ENCODE results near the gene HES3. TPM values are rescaled to one million over a fixed set of nuclear protein-coding genes. Genes with fewer than 3 reads are reported as not detected.

The HES3 gene
- total and polyA plus RNA-seq, 2 donors (not counting 1 experiment from before 2014, with no cell fraction given), result not detected

GRCh38 chr1:6260433-6260934 lies 16.5 kb downstream of the HES3 start:
- intact Hi-C loops (cut with micrococcal nuclease), result no loop called here
- no peaks in the 10 kb centered on the region for H3K36me3 ChIP-seq (replicated peaks in 1 of 2; ENCODE audit: control extremely low read depth in 1 of 2, control insufficient read depth in 1 of 2, extremely low read depth in 1 of 2, insufficient read depth in 2 of 2, low read length in 1 of 2)
- ChIA-PET POLR2A (no interaction called here), CTCF (no interaction called here)
- peak; percentile 42 for ATAC-seq (ENCODE audit: low read depth)
- Mint-ChIP-seq H3K4me3 (no peak overlapping the region), H3K27ac (no peak overlapping the region), H3K27me3 (peaks cover 11% of the 10 kb centered on the region), H3K4me1 (peaks cover 13% of the 10 kb centered on the region), H3K9me3 (ENCODE audit: insufficient read depth) (no peaks in the 10 kb centered on the region)
- peaks cover 0 to 3% (median 0%) of the 10 kb centered on the region in 3 donors for H3K9me3 ChIP-seq (ENCODE audit: control extremely low read depth in 1 of 3, control insufficient read depth in 2 of 3, insufficient read depth in 1 of 3, low read length in 2 of 3)
- no peak overlapping the region for H3K27ac ChIP-seq (ENCODE audit: low read length in 2 of 2)
- peaks cover 0 to 39% (median 3%) of the 10 kb centered on the region in 4 experiments for H3K27me3 ChIP-seq (replicated peaks in 1 of 4; ENCODE audit: control extremely low read depth in 1 of 4, control insufficient read depth in 3 of 4, insufficient read depth in 4 of 4, low read length in 3 of 4)
- H3K4me2 ChIP-seq (replicated peaks; ENCODE audit: low read depth, low read length, poor library complexity, severe bottlenecking), result peak overlapping the region; percentile 94
- WGBS (ENCODE audit: insufficient coverage), result under 1% methylated on average over 61 of the region's 61 CpGs
- no peaks in the 10 kb centered on the region for H3K79me2 ChIP-seq (ENCODE audit: control insufficient read depth, insufficient read depth, low read length)
- H4K20me1 ChIP-seq (ENCODE audit: control insufficient read depth, insufficient read depth, low read length, poor library complexity, severe bottlenecking), result no peaks in the 10 kb centered on the region
- peaks cover 9 to 11% of the 10 kb centered on the region in 2 donors for H3K4me1 ChIP-seq (ENCODE audit: control insufficient read depth in 2 of 2, insufficient read depth in 2 of 2, low read length in 2 of 2)
- TF ChIP-seq CTCF (IDR thresholded peaks at IDR 0.05) (no peak), EZH2 (IDR thresholded peaks at IDR 0.05; ENCODE audit: borderline replicate concordance, insufficient read depth, low read depth, low read length, poor library complexity, severe bottlenecking) (no peak)
- H2AFZ ChIP-seq (ENCODE audit: insufficient read depth, low read depth, low read length, poor library complexity, severe bottlenecking), result peak overlapping the region; percentile 60
- peak overlapping the region; percentile 57 for H3K9ac ChIP-seq (ENCODE audit: low read length)
- peak; percentile 47 for DNase-seq
- H3K4me3 ChIP-seq (ENCODE audit: control extremely low read depth in 1 of 5, extremely low read depth in 1 of 5, insufficient read depth in 1 of 5, low read depth in 2 of 5, low read length in 4 of 5), result peak overlapping the region in 4 of 5 experiments; percentile 31 to 62 (median 58)

- intact Hi-C loops (cut with micrococcal nuclease), result no loop called here
- POLR2A ChIA-PET, result no interaction called here
- Histone ChIP-seq H3K4me2 (replicated peaks; ENCODE audit: low read depth, low read length, poor library complexity, severe bottlenecking) (peak within 1 kb of the TSS; percentile 94), H3K79me2 (ENCODE audit: control insufficient read depth, insufficient read depth, low read length) (no peaks in the 10 kb centered on the region), H3K9me3 (ENCODE audit: control extremely low read depth in 1 of 3, control insufficient read depth in 2 of 3, insufficient read depth in 1 of 3, low read length in 2 of 3) (peaks cover 0 to 3% (median 0%) of the 10 kb centered on the region in 3 donors), H3K36me3 (replicated peaks in 1 of 2; ENCODE audit: control extremely low read depth in 1 of 2, control insufficient read depth in 1 of 2, extremely low read depth in 1 of 2, insufficient read depth in 2 of 2, low read length in 1 of 2) (no peaks in the 10 kb centered on the region), H3K27ac (ENCODE audit: low read length in 2 of 2) (no peak within 1 kb of the TSS), H4K20me1 (ENCODE audit: control insufficient read depth, insufficient read depth, low read length, poor library complexity, severe bottlenecking) (no peaks in the 10 kb centered on the region), H2AFZ (ENCODE audit: insufficient read depth, low read depth, low read length, poor library complexity, severe bottlenecking) (peak within 1 kb of the TSS; percentile 60), H3K27me3 (replicated peaks in 1 of 4; ENCODE audit: control extremely low read depth in 1 of 4, control insufficient read depth in 3 of 4, insufficient read depth in 4 of 4, low read length in 3 of 4) (peaks cover 0 to 39% (median 3%) of the 10 kb centered on the region in 4 experiments), H3K9ac (ENCODE audit: low read length) (peak within 1 kb of the TSS; percentile 57), H3K4me3 (ENCODE audit: control extremely low read depth in 1 of 5, extremely low read depth in 1 of 5, insufficient read depth in 1 of 5, low read depth in 2 of 5, low read length in 4 of 5) (peak within 1 kb of the TSS in 4 of 5 experiments; percentile 31 to 62 (median 58)), H3K4me1 (ENCODE audit: control insufficient read depth in 2 of 2, insufficient read depth in 2 of 2, low read length in 2 of 2) (peaks cover 9 to 11% of the 10 kb centered on the region in 2 donors)
- ATAC-seq (ENCODE audit: low read depth) (peak; percentile 55), DNase-seq (peak; percentile 47)
- CTCF ChIA-PET, result no interaction called here
- WGBS (ENCODE audit: insufficient coverage), result 1% methylated on average over 78 of the region's 78 CpGs
- Mint-ChIP-seq H3K27me3 (peaks cover 11% of the 10 kb centered on the region), H3K9me3 (ENCODE audit: insufficient read depth) (no peaks in the 10 kb centered on the region), H3K27ac (no peak within 1 kb of the TSS), H3K4me1 (peaks cover 13% of the 10 kb centered on the region), H3K4me3 (peak within 1 kb of the TSS; percentile 74)
- TF ChIP-seq EZH2 (IDR thresholded peaks at IDR 0.05; ENCODE audit: borderline replicate concordance, insufficient read depth, low read depth, low read length, poor library complexity, severe bottlenecking) (no peak), CTCF (IDR thresholded peaks at IDR 0.05) (no peak)
These were observed 17.1 kb downstream of the HES3 start, which contains the start of gene GPR153 for GRCh38 chr1:6260961-6261614. Gene GPR153 (minus strand): TSS chr1:6261098. CDS start chr1:6254905, 6,193 bp downstream.
